ENCODE data around the gene DYNC1I1.
A peak's percentile ranks its signal among the peaks of the same experiment; 100 is the strongest.
"Not testable (repeated sequence)": the region's sequence is repeated elsewhere in the genome, so short reads cannot be mapped to it uniquely, and the experiment has no call there.

Gene DYNC1I1

GRCh38 chr7:95916573-95917297 lies 144.4 kb downstream of the DYNC1I1 start:
- peak; percentile 51 for DNase-seq

- no peak for DNase-seq
These were observed 145.3 kb downstream of the DYNC1I1 start for GRCh38 chr7:95917634-95918033.

- no peak for DNase-seq
These were observed 147.2 kb downstream of the DYNC1I1 start for GRCh38 chr7:95919556-95919955.

- no peak for DNase-seq
These were observed 149.2 kb downstream of the DYNC1I1 start for GRCh38 chr7:95921543-95921942.

GRCh38 chr7:95922191-95922590 lies 149.8 kb downstream of the DYNC1I1 start:
- DNase-seq = no peak

- DNase-seq = peak; percentile 13
These were observed 152.9 kb downstream of the DYNC1I1 start for GRCh38 chr7:95925236-95925635.

GRCh38 chr7:95925971-95926370 lies 153.6 kb downstream of the DYNC1I1 start:
- no peak for DNase-seq

- no peak for DNase-seq
These were observed 155.4 kb downstream of the DYNC1I1 start for GRCh38 chr7:95927756-95928155.

GRCh38 chr7:95929710-95930280 lies 157.4 kb downstream of the DYNC1I1 start:
- peak; percentile 67 for DNase-seq

- DNase-seq = no peak
These were observed 159.3 kb downstream of the DYNC1I1 start for GRCh38 chr7:95931460-95932232.

- DNase-seq = peak; percentile 37
These were observed 161.3 kb downstream of the DYNC1I1 start for GRCh38 chr7:95933618-95934017.

- DNase-seq = not testable (repeated sequence)
These were observed 172.5 kb downstream of the DYNC1I1 start for GRCh38 chr7:95944867-95945266.

GRCh38 chr7:95950698-95951097 lies 178.3 kb downstream of the DYNC1I1 start:
- DNase-seq = no peak

- DNase-seq = no peak
These were observed 179.2 kb downstream of the DYNC1I1 start for GRCh38 chr7:95951531-95951930.

GRCh38 chr7:95951997-95952795 lies 179.8 kb downstream of the DYNC1I1 start:
- DNase-seq = no peak

GRCh38 chr7:95952851-95953250 lies 180.5 kb downstream of the DYNC1I1 start:
- DNase-seq = no peak

- no peak for DNase-seq
These were observed 183.4 kb downstream of the DYNC1I1 start for GRCh38 chr7:95955748-95956147.

GRCh38 chr7:95957510-95957909 lies 185.2 kb downstream of the DYNC1I1 start:
- DNase-seq = no peak

- no peak for DNase-seq
These were observed 188.4 kb downstream of the DYNC1I1 start for GRCh38 chr7:95960706-95961244.

- DNase-seq = no peak
These were observed 191.2 kb downstream of the DYNC1I1 start for GRCh38 chr7:95963446-95963990.

- DNase-seq = no peak
These were observed 199.4 kb downstream of the DYNC1I1 start for GRCh38 chr7:95971716-95972115.

GRCh38 chr7:95972523-95972922 lies 200.2 kb downstream of the DYNC1I1 start:
- DNase-seq = no peak

GRCh38 chr7:95974108-95974507 lies 201.8 kb downstream of the DYNC1I1 start:
- DNase-seq = no peak

Data from NCI-H2171 (cell line).